ENCODE data around the gene FCHO1.
A peak's percentile ranks its signal among the peaks of the same experiment; 100 is the strongest.

DNA sequence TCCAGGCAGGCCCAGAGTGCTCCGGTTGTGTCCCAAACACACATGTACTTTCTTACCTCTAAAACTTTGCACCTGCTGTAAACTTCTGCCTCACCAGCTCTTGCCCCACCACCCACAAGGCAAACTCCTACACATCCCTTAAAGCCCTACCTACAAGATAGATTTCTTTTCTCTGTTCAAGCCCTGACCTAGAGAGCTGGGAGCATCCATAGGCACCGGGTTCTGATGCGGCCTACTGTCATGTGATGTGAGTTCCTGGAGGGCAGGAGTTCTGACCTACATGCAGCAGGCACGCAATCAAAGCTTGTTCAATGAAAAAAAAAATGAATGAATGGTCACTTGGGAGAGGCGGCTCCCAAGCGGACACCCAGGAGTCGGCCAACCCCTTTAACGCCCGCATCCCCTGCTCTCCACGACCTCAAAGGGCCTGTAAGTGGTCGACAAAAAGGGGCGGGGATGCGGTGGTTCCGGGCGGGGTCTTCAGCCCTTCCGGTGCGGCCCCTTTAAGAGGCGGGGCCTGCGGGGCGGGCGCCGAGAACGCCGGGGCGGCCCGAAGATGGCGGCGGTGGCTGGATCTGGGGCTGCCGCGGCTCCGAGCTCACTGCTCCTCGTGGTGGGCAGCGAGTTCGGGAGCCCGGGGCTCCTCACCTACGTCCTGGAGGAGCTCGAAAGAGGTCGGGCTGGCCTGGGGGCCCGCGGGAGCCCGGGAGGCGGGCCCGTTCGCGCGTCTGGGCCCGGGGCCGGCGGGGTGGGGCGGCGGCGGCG lies 32.1 kb upstream of the FCHO1 start, which contains the start of gene MAP1S:
- TF ChIP-seq, protein P1, sequence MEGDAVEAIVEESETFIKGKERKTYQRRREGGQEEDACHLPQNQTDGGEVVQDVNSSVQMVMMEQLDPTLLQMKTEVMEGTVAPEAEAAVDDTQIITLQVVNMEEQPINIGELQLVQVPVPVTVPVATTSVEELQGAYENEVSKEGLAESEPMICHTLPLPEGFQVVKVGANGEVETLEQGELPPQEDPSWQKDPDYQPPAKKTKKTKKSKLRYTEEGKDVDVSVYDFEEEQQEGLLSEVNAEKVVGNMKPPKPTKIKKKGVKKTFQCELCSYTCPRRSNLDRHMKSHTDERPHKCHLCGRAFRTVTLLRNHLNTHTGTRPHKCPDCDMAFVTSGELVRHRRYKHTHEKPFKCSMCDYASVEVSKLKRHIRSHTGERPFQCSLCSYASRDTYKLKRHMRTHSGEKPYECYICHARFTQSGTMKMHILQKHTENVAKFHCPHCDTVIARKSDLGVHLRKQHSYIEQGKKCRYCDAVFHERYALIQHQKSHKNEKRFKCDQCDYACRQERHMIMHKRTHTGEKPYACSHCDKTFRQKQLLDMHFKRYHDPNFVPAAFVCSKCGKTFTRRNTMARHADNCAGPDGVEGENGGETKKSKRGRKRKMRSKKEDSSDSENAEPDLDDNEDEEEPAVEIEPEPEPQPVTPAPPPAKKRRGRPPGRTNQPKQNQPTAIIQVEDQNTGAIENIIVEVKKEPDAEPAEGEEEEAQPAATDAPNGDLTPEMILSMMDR (IDR thresholded peaks at IDR 0.05), result no peak
- TF ChIP-seq POLR2A (IDR thresholded peaks at IDR 0.05), result peak; percentile 73

All from transverse colon (tissue), 3 donors.